GM19238 (cell line): ENCODE data around the gene PPP2CA.
"Not testable (repeated sequence)": the region's sequence is repeated elsewhere in the genome, so short reads cannot be mapped to it uniquely, and the experiment has no call there.

Experiments
- DNase-seq: peaks from one replicate; pipeline ENCODE4 v3.0.0; 2011; ENCODE audit warnings: low spot score; ENCODE audit not compliant: insufficient read length

The PPP2CA gene

GRCh38 chr5:134245692-134246091, 19.8 kb upstream of the PPP2CA start:
- DNase-seq = no peak

DNA sequence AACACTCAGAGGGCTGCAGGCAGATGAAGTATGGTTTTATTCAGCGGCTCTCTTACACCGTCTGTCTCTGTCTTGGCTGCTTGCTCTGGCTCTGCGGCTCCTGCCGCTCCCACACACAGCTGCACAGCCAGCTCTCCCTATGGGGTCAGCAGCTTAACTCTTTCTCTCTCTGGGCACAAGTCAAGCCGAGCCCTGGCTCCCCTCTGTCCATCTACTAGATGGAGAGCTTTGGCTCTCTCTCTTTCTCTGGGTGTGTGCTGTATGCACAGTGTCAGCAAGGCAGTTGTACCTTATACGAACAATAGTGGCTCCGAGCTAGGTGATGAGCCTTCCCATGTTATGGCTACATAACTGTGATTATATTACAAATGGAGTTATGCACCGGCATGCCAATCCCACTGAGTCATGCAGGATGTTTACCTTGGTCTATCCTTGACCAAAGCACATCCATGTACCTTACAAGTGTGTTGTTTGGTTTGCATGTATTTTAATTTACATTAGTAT, 19.3 kb upstream of the PPP2CA start:
- no peak for DNase-seq

- DNase-seq = no peak
Measured at GRCh38 chr5:134242146-134242545, 16.3 kb upstream of the PPP2CA start.

DNA sequence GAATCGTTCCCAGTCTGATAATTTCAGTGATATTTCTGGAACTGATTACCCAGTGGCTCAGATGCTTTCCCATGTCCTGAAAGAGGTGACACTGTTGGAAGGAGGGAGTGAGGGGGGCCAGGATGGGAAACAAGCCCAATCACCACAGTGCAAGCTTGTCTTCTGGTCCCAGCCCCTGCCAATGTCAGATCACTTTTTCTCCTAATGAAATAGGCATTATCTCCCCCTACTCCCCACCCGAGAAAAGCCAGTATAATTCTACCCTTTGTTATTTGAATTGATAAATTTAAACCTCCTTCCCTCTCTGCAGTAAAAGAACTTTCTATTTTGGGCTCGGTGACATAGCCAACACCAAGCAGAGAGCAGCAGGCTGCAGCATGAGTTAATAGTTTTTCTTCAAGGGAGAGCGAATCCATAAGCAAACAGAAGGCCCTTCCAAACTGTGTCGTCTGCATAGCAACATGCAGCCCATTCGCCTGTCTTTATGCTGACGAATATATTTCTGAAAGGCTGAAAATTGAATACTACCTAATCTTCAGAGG, 14.6 kb upstream of the PPP2CA start:
- no peak for DNase-seq

GRCh38 chr5:134236820-134237219, 10.9 kb upstream of the PPP2CA start:
- no peak for DNase-seq

- no peak for DNase-seq
Measured at GRCh38 chr5:134236318-134236717, 10.4 kb upstream of the PPP2CA start.

- no peak for DNase-seq
Measured at GRCh38 chr5:134228624-134229023, 2.8 kb upstream of the PPP2CA start.

GRCh38 chr5:134227776-134228175, 1.9 kb upstream of the PPP2CA start:
- no peak for DNase-seq

DNA sequence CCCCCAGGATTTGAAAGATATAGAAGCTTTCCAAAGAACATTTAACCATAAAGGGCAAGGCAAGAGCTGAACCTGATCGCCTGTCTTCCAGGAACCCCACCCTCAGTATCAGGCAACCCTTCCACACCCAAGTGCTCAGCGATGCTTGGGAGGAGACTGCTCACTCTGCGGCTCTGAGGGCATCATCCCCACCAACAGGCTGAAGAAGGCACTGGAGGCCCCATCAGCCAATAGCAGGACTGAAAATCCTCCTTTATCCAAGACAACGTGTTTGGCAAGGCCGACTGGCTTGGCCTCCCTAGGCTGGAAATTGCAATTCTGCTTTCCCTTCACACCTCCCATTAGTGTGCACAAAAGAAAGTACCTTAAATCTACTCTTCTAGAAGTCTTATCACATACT, 1.4 kb upstream of the PPP2CA start:
- DNase-seq = no peak

DNA sequence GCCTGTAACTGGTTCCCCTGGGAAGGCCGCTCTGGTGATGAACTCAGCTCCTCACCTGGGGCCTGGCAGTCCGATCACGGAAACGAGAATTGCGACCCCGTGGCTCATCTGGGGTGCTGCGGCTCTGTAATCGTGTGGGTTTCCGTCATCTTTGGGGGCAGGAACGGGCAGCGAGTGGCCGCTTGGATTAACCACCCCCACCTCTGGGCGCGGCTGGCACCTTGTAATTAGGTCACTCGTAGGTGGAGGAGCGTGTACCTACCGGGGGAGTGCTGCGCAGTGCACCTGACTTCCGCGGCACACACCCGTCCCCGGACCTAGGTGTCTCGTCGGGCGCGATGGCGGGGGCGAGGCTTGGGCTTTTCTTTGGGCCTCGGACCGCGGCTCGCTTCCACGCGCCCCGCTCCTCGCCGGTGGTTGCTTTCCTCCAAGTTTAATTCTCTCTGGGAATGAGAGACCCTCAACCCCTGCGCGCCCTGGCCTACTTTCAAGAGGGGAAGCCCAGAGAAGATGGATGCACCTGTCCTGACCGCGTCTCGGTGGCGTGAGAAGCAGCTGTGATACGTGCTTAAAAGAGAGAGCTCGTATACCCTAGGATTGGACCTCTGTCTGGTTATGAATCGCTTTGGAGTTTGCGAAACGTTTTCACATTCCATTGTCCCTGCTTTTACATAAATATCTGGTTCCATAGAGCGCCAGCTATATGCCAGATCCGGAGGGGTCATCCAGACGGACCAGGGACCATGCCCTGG, 744 bp upstream of the PPP2CA start:
- no peak for DNase-seq

DNA sequence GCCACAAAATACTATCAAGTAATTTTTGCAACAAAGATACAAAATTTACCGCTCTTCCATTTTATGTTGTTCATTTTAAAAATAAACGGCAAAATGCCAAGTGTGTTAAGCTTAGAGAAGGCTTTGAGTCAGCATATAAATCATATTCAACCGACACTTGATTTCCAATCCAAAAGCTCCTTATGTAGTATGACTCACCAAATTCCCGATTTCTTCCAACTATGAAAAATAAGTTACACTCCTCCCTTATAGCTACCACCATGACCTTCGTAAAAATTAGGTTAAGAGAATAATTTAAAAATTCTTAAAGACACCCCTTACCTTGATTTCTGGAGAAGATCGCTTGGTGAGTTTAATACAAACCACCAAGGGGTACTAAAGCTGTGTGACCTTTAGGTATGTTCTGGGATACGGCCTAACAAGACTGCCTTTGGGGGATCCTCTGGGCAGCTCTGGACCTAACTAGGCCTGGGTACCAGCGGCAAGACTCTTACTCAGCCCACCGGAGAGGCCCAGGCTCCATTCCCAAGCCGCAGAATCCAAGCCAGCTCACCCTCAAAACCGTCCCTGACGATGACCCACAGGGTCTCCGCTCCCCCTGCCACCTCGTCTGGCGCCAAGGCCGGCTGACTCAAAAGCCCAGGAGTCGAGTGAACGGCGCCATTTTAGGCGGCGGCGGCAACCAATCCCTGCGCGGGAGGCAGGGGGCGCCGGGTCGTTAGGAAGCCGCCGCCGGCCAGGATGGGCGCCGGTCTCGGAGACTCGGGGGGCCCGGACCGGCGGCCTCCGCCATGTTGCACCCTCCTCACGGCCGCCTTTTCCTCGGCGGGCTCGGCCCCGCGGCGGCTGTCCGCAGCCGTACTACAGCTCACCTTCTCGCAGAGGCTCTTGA, 739 bp downstream of the PPP2CA start:
- DNase-seq = peak; percentile 42

- DNase-seq = no peak
Measured at GRCh38 chr5:134223406-134224248, 2.2 kb downstream of the PPP2CA start.

- not testable (repeated sequence) for DNase-seq
Measured at GRCh38 chr5:134221690-134222089, 4.2 kb downstream of the PPP2CA start.

DNA sequence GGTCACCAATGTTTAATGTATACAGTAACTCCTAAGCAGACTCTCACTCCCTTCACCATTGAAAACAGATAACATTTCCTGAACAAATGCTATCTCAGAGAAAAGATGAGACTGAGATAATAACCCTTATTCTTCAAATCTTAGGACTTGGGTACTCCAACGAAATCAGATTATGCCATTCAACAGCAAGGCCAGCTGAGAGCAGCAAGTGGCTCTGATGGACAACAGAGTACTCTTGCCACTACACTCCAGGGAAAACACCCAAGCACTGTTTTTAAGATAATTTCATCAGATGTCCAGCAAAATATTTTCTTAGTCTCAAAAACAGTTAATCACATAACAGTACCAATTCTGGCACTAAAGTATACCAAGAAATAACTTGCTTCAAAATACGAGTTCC, 10.1 kb downstream of the PPP2CA start:
- no peak for DNase-seq

DNA sequence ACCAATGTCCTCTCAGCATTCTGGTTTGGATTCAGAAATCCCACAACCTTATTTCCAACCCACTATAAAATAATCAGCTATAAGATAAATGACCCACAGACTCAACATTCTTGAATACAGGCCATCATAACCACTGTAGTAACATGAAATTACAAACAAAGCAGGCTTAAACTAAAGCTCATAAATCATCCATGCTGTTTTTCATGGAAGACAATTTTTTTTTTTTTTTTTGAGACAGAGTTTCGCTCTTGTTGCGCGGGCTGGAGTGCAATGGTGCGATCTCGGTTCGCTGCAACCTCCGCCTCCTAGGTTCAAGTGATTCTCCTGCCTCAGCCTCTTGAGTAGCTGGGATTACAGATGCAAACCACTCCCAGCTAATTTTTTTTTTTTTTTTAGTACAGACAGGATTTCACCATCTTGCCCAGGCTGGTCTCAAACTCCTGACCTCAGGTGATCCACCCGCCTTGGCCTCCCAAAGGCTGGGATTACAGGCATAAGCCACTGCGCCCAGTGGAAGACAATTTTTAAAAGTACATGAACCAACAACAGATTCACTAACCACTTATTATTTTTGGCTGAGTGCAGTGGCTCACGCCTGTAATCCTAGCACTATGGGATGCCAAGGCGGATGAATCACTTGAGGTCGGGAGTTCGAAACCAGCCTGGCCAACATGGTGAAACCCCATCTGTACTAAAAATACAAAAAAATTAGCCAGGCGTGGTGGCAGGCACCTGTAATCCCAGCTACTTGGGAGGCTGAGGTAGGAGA, 14.4 kb downstream of the PPP2CA start:
- not testable (repeated sequence) for DNase-seq

- no peak for DNase-seq
Measured at GRCh38 chr5:134209477-134210245, 16.2 kb downstream of the PPP2CA start.

GRCh38 chr5:134207696-134208095, 18.2 kb downstream of the PPP2CA start:
- no peak for DNase-seq

DNA sequence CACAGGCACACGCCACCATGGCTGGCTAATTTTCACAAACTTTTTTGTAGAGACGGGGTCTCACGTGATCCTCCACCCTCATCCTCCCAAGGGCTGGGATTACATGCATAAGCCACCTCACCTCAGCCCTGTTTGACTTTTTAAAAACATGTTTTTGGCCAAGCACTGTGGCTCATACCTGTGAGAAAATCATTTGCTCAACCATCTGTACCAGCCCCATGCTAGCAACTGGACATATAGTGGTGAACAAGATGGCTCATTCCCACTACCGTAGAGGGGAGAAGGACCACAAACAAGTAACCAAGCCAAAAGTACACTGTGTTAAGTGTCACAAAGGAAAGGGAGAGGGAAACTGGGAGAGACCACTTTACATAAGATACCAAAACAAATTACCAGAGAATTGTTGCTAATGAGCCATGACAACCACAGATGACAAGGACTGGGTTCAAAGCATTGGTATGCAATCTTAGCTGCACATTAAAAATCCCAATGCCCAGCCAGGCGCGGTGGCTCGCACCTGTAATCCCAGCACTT, 19.2 kb downstream of the PPP2CA start:
- DNase-seq = no peak

DNA sequence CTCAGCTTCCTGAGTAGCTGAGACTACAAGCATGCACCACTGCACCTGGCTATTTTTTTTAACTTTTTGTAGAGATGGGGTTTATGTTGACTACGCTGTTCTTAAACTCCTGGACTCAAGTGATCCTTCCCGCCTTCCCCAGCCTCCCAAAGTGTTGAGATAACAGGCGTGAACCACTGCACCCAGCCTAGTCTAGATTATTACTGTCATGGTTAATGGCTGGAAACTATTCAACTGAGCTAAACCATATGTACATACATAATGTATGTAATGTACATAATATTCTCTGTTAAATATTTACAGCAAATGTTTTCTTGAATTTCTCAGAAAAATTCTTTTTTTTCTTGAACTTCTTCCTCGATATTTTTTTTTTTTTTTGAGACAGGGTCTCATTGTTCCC, 21.3 kb downstream of the PPP2CA start:
- DNase-seq = no peak
